Lung microvascular endothelial cell (primary cell): ENCODE measurements around the gene PCDH15. TPM values are rescaled to one million over a fixed set of nuclear protein-coding genes. Genes with fewer than 3 reads are reported as not detected.
"Not testable (repeated sequence)": the region's sequence is repeated elsewhere in the genome, so short reads cannot be mapped to it uniquely, and the experiment has no call there.

Source experiments
- DNase-seq, 2 donors: peaks; one replicate each; pipeline versions ENCODE4 v3.0.0 to v3.0.0-alpha.2; 2010; ENCODE audit warnings: low read depth in 2 of 2
- total RNA-seq: library from RNA; depleted of rRNA; stranded (reverse); fragments of >200 nt; gene quantifications from 2 replicates; pipeline ENCODE4 v1.2.1, GENCODE V29; 2014

PCDH15 gene
- total RNA-seq, 1 donor from 2014 or later = under 0.01 TPM

DNA sequence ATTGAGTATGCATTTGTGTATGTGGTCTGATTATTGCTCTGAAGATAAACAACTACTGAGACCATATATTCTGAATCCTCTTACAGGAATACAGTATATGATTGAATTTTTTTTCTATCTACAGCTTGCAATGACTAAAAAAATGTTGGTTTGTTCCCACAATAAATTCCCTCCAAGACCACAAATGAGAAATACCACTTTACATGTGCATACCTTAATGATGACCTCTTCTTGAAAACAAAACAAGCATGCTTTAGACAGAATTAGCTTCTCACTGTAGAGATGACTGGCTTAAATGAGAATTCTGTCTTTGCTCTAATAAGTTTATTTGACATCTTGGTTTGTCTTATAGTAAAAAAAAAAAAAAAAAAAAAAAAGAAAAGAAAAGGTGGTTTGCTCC, 241.5 kb downstream of the PCDH15 start:
- DNase-seq = no peak

DNA sequence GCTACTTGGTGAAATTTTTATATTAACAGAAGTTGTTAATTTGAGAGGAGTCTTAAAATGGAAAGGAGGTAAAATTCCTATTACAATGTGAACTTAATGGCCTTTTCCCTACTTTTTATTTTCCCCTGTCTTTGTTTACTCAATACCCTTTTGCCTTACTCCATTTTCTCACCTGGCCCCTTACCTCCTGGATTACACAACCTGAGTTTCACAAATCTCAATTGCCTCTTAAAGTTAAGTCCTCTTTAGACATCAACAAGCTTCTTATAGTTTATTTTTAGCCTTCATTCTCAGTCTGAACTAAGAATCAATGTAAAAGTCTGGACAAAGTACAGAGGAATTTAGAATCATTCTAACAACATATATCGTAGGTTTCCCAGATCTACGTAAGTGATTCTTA, 247.0 kb downstream of the PCDH15 start:
- no peak for DNase-seq

GRCh38 chr10:54550016-54550415, 251.0 kb downstream of the PCDH15 start:
- DNase-seq = peak in 1 of 2 donors; percentile 60

GRCh38 chr10:54531296-54531695, 269.7 kb downstream of the PCDH15 start:
- no peak for DNase-seq

DNA sequence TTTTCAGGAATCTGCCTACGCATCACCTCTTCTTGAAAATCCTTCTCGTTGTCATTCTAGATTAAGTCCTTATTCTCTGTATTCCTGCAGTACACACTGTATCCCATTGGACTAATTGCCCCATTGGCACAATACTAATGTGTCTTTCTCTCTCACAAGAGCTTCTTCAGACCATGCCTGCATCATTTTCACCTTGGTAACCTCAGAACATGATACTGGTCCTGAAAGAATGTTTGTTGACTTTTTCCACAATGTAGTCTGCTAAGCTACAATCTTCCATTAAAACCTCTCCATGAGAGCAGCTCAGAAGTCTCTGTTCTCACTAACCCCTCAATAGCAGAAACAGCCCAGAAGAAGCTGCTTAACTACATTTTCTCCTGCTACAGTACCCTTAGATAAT, 270.7 kb downstream of the PCDH15 start:
- no peak for DNase-seq

- no peak for DNase-seq
These were observed 275.2 kb downstream of the PCDH15 start for GRCh38 chr10:54525816-54526215.

- not testable (repeated sequence) for DNase-seq
These were observed 285.8 kb downstream of the PCDH15 start for GRCh38 chr10:54515244-54515643.

DNA sequence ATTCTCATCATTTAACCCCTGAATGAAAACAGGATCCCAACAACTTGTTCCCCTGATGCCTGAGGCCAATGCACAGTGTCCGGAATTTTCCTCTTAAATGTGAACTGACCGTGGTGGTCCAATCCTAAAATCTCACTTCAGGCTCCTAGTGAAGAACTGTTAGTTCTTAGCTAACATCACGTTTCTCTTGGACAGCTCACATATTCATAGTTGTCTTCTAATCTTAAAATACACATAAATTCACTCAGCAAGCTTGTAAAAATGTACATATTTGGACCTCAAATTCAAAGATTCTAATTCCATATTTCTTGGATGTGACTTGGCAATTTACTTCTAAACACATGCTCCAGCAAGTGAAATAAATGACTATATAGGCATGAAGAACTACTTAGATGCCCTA, 297.2 kb downstream of the PCDH15 start:
- DNase-seq = no peak

DNA sequence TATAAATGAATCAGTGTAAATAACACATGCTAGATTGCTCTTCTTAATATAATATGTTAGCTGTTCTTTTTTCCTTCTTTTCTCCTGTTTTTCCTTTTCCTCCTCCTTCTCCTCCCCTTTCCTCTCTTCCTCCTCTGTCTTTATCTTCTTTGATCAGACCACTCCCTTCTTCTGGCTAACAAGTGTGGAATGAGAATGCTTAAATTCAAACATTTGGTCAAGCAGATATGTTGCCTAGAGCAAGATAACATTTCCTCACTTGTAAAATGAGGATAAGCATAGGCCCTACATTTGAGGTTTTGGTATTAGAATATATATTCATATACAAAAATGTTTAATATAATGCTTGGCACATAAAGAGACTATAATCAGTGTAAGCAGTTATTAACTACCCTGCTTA, 299.1 kb downstream of the PCDH15 start:
- no peak for DNase-seq

- peak in 1 of 2 donors; percentile 12 for DNase-seq
These were observed 304.2 kb downstream of the PCDH15 start for GRCh38 chr10:54496852-54497251.

DNA sequence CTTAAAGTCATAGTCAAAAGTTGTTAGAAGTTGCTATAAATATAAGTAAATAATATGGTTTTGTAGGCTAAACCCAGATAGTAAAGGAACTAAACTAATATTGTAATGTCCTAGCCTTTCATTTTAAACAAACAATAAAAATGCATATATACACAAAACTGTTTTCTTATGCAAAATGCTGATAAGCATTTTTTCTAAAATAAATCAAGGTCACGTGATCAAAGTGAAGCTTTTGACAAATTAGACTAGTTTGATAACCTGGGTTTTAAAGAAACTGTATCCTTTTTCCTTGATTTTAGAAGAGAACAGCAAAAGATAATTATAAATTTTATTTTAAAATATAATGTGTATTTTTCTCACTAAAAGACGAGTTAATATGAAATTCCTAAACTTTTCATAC, 313.3 kb downstream of the PCDH15 start:
- DNase-seq = no peak

DNA sequence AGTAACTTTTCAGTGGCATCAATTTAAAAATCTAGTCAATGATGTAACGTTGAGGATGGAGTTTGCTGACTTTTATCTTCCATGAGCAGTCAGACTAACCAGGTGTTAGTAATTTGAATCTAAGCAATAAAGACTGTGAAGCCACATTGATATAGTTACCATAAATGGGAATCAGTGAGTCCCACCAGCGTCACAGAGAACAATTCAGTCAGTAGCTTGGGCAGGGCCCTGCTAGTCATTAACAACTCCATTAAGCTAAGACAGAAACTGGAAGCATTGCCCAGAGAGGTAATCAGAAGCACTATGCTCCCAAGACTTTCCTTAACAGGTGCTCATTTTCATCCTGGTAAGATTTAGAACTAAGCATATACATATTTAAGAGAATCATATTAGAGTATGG, 315.1 kb downstream of the PCDH15 start:
- DNase-seq = no peak

DNA sequence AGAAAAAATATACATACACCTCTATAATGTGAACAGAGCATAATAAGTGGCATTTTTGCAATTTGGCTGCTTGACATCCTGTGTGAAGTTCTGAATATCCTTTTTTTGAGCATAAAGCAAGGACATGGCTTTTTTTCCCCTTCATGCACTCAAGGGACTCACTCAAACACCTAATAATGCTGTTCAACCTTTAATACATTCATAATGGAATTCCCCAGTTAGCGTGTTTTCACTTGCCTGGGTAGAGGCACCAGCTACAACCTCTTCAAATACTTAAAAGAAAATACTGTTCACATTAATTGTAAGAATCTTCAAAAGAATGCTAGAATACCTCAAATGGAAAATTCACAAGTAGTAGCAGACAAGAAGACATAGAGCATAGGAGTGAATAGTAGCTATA, 316.8 kb downstream of the PCDH15 start:
- DNase-seq = no peak

GRCh38 chr10:54478601-54479000, 322.4 kb downstream of the PCDH15 start:
- no peak for DNase-seq

GRCh38 chr10:54477738-54478137, 323.3 kb downstream of the PCDH15 start:
- no peak for DNase-seq

GRCh38 chr10:54470324-54470631, 330.8 kb downstream of the PCDH15 start:
- DNase-seq = no peak

DNA sequence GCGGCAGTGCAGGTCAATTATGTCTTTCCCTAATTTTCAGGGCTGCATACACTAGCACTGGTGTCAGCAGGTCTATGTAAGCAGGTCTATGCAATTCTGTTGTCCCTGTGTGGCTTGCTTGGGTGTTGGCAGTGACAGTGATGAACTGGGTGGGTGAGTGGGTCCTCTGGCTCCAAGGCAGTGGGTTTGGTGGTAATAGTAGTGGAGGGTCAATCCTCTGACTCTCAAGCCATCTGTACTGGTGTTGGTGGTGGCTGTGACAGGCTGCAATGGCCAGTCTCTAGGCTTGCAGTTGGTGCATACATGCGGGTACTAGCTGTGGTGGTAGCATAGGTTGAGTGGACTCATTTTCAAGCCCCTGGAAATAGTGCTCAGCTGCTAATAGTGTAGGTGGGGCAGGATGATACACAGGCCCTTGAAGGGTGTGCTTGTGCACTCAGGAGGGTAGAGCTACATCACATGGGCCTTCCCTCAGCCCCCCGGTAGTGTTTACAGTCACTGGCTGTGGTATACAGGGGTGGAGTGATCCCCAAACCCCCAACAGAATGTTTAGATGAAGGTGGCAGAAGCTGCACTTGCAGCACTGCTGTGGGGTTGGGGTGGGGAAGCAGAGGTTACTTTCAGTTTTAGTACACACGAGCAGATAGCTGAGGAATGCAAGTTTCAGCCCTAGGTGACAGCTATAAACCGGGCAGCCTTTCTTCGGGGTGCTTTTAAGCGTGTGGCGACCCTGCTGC, 331.3 kb downstream of the PCDH15 start:
- DNase-seq = no peak

DNA sequence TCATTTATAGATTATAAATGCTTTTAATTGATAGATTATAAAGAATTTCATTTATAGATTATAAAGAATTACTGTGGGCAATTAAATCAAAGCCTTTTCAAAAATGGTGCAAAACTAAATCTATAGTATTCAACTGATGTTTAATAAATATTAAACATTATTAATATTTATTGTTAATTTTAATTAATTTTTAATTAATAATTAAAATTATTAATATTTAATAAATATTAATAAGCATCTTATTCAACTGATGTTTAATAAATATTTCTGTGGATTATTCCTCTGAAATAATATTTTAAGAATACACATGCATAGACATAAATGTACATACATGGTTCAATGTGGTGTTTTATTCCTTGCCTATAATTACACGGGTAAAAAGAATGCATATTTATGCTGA, 346.8 kb downstream of the PCDH15 start:
- no peak for DNase-seq

DNA sequence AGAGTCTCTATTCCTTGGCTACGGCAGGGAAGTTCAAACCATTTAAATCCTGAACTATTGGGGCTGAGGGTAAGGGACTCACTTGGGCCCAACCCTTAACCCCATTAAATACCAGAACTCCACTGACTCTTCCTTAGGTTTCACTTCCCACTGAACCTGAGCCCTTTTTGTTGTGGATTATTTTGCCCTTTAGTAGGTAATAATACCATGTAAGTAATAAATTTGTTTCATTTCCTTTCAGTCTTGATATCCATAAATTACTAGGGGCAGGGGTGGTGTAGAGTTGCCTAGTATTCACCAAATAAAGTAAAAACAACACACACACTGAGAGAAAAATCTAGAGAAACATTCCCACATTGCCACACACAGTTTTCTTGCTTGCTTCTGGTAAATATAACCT, 352.0 kb downstream of the PCDH15 start:
- no peak for DNase-seq

DNA sequence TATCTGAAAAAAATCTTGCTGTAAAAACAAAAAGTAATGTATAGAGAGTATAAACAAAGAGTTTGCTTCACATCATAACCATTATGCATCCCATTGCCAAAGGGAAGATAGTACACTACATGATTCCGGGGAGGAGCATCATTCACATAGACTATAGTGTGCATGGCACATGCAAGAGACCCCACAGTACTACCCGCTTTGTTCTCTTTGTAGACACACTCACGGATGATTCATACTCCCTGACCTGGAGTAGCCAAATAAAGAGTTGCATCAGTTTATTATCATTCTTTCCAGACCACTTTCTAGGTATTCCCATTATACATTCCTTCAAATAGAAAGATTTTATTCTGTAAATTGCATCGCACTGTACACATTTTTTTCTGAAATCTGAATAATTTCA, 356.9 kb downstream of the PCDH15 start:
- no peak for DNase-seq

DNA sequence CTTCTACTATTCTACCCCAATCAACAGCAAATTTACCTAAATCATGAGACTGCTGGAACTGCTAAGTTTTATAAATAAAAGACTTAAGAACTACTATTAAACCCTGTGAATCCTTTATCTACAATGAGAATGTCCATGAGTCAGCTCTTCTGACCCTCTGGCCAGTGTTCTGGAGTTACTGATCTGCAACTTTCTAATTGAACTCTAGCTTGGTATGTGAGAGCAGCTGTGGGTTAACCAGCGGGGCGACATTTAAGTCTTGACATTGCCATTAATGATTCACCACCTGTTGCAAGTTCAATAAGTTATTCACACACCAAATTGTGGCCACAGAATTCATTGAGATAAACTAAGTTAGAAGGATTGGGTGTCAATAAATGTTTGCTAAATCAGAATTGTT, 359.8 kb downstream of the PCDH15 start:
- no peak for DNase-seq

- no peak for DNase-seq
These were observed 366.2 kb downstream of the PCDH15 start for GRCh38 chr10:54434782-54435181.

DNA sequence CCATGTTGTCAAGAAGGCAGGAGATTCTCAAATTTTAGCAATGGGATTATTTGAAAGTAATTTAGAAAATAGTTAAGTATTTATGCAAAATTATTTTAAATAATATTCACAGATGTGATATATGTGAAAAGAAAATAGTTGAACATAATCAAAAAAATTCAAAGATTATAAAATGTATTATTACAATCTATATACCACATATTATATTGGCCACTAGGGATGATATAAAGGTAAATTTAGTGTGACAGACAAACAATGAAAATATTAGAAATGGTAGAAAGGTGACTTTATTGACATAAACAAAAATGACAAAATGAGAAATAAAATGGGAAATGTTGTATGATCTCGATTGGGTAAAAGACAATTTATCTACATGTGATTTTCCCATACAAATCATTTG, 385.5 kb downstream of the PCDH15 start:
- DNase-seq = no peak

- peak; percentile 2 to 21 for DNase-seq
These were observed 398.5 kb downstream of the PCDH15 start for GRCh38 chr10:54402576-54402975.
